Duodenal mucosa (tissue), 2 donors: Measurements from ENCODE around the gene TSHZ2.

Experiments used
- H3K27ac ChIP-seq: one replicate; pipeline ENCODE4 v1.7.0; 2013; ENCODE audit warnings: low read depth, low read length
- H3K27me3 ChIP-seq, 2 donors: one replicate each; pipeline ENCODE4 v1.7.0; 2013; ENCODE audit warnings: low read length in 2 of 2, control low read depth in 1 of 2; ENCODE audit not compliant: insufficient read depth in 2 of 2, control insufficient read depth in 1 of 2
- H3K36me3 ChIP-seq, 2 donors: one replicate each; pipeline ENCODE4 v1.7.0; 2013; ENCODE audit warnings: low read length in 2 of 2, control low read depth in 1 of 2; ENCODE audit not compliant: insufficient read depth in 2 of 2, control insufficient read depth in 1 of 2
- H3K4me1 ChIP-seq, 2 donors: one replicate each; pipeline ENCODE4 v1.7.0; 2013; ENCODE audit warnings: low read length in 2 of 2, control low read depth in 1 of 2; ENCODE audit not compliant: insufficient read depth in 2 of 2, control insufficient read depth in 1 of 2
- H3K4me3 ChIP-seq, 2 donors: one replicate each; pipeline ENCODE4 v1.7.0; 2013; ENCODE audit warnings: low read length in 2 of 2, low read depth in 1 of 2
- H3K9ac ChIP-seq, 2 donors: one replicate each; pipeline ENCODE4 v1.7.0; 2013; ENCODE audit warnings: low read length in 2 of 2, low read depth in 1 of 2
- H3K9me3 ChIP-seq, 2 donors: one replicate each; pipeline ENCODE4 v1.7.0; 2013; ENCODE audit warnings: low read length in 2 of 2, control low read depth in 1 of 2; ENCODE audit not compliant: control insufficient read depth in 1 of 2

Gene TSHZ2

DNA sequence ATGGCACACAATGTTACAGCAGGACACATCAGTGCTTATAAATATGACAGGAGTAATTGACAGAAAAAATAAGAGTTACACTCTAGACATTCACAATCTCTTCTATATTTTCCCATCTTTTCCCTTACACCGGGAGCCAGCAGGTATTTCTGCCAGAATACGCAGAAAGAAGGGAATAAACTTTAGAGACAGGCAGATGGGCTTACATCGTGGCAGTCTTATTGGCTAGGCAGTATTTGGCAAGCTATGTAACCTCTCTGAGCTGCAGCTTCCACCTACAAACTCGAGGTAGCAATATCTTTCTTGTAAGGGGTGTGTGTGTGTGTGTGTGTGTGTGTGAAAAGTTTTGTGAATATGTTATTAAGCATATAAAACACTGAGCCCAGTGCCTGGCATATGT is 33.0 kb upstream of the TSHZ2 start:
- Histone ChIP-seq H3K4me1 (peaks cover 0 to 9% of the 10 kb centered on the region in 2 donors), H3K9me3 (no peaks in the 10 kb centered on the region), H3K36me3 (no peaks in the 10 kb centered on the region), H3K27me3 (no peaks in the 10 kb centered on the region), H3K4me3 (no peak overlapping the region), H3K27ac (no peak overlapping the region), H3K9ac (no peak overlapping the region)

DNA sequence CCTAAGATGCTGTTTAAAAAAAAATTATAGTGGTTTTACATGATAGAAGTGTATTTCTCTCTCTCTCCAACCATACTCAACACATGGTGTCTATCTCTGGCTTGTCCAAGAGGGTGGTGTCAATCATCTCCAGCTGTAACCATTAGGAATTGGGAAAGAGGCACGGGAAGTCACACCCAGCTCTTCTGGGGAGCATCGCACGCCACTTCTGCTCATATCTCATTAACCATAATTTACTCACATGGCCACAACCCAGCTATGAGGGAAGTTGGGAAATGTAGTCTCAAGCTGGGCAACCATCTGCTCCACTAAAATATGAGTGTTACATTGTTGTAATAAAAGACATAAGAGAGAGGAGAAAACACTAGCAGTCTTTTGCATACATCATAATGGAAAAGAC is 30.4 kb upstream of the TSHZ2 start:
- Histone ChIP-seq H3K4me1 (peaks cover 0 to 9% of the 10 kb centered on the region in 2 donors), H3K36me3 (no peaks in the 10 kb centered on the region), H3K27me3 (no peaks in the 10 kb centered on the region), H3K4me3 (no peak overlapping the region), H3K9ac (no peak overlapping the region), H3K9me3 (no peaks in the 10 kb centered on the region), H3K27ac (no peak overlapping the region)

DNA sequence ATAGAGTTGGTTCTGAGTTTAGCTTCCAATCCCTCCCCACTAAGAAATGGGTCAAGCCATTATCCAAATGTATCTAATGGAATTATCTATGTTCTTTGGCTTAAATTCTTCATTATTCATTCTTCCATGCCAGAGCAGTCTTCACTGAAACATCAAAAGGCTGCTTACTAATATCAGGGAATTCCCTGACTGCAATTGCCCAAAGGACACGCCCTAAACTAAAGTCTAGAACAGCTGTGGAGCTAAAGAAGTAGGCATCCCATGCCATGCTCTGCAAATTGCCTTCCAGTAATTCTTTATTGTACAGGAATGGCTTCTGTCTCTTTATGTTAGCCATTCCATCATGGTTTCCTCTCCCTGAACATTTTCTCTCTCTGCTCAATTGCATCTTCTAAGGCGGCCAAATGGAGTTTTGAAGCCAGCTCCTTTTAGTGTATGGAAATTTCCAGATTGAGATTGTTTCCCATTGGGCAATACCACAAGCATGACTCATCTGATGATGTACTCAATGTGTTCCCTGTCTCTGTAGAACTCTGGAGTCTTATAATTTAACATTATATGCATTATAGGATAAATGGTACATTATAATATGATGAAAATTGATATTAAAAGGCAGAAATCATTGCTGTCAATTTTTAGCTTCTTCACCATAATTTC is 28.8 kb upstream of the TSHZ2 start:
- H3K4me3 ChIP-seq, result no peak overlapping the region
- peaks cover 0 to 9% of the 10 kb centered on the region in 2 donors for H3K4me1 ChIP-seq
- no peak overlapping the region for H3K27ac ChIP-seq
- H3K36me3 ChIP-seq, result no peaks in the 10 kb centered on the region
- H3K27me3 ChIP-seq, result no peaks in the 10 kb centered on the region
- no peak overlapping the region for H3K9ac ChIP-seq
- no peaks in the 10 kb centered on the region for H3K9me3 ChIP-seq

DNA sequence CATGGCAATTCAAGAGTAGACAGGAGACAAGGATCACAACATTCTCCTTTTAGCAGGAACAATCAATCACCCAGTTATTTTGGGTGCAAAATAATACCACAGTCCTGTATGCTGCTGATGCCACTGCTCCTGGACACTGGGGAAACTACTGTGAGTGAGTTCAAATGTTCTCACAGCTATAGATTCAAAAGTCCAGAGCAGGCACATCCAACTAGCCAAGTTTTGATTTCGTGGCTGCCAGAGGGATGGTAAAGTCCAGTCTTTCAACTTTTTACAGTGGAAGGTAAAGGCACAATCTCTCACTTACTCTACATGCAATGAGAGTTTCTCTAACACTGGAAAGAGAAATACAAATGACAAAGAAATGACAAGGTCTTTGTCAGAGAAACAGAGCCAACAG is 26.9 kb upstream of the TSHZ2 start:
- Histone ChIP-seq H3K36me3 (no peaks in the 10 kb centered on the region), H3K27me3 (no peaks in the 10 kb centered on the region), H3K9ac (no peak overlapping the region), H3K4me1 (peaks cover 0 to 9% of the 10 kb centered on the region in 2 donors), H3K27ac (no peak overlapping the region), H3K9me3 (no peaks in the 10 kb centered on the region), H3K4me3 (no peak overlapping the region)

DNA sequence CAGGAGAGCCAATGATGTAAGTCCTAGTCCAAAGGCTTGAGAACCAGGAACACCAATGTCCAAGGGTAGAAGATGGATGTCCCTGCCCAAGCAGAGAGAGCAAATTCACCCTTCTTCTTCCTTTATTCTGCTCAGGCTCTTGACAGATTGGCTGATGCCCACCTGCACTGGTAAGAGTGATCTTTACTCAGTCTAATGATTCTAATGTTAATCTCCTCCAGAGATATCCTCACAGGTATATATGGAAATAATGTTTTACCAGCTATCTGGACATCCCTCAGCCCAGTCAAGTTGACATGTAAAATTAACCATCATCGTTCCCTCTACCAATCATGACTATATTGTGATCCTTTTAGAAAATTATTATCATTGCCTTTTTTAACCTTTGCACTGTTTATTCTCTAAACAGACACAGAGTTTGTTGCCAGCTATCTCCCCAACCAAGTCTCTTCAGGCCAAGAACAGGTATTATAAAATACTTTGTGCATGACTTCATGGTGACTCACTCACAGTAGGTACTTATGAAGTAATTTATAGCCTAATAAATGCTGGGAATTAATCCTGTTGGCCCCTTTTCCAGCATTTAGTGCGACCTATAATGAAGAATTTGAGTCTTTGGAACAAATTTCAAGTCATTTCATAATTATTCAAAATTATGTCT is 26.2 kb upstream of the TSHZ2 start:
- H3K36me3 ChIP-seq, result no peaks in the 10 kb centered on the region
- no peak overlapping the region for H3K27ac ChIP-seq
- H3K27me3 ChIP-seq, result no peaks in the 10 kb centered on the region
- no peaks in the 10 kb centered on the region for H3K9me3 ChIP-seq
- peaks cover 0 to 9% of the 10 kb centered on the region in 2 donors for H3K4me1 ChIP-seq
- H3K4me3 ChIP-seq, result no peak overlapping the region
- H3K9ac ChIP-seq, result no peak overlapping the region

DNA sequence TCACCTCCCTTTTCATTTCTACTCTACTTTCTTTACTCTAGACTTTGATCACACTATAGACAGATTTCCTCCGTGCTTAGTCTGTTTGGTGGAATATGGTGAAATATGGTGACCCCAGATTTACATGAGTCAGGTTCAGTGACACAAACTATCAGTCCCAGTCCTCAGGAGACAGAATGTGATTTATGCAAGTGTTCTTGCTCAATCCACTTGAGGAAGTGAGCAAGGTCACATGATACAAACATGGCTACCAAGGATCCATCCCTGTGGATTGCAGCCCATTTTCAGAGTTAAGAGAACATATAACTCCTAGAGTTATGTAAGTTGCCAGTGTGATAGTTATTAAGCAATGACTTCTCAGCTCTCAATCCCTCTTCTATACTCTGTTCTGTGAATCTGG is 23.7 kb upstream of the TSHZ2 start:
- Histone ChIP-seq H3K4me3 (no peak overlapping the region), H3K36me3 (no peaks in the 10 kb centered on the region), H3K9me3 (no peaks in the 10 kb centered on the region), H3K4me1 (peaks cover 0 to 1% of the 10 kb centered on the region in 2 donors), H3K27ac (no peak overlapping the region), H3K9ac (no peak overlapping the region), H3K27me3 (no peaks in the 10 kb centered on the region)

DNA sequence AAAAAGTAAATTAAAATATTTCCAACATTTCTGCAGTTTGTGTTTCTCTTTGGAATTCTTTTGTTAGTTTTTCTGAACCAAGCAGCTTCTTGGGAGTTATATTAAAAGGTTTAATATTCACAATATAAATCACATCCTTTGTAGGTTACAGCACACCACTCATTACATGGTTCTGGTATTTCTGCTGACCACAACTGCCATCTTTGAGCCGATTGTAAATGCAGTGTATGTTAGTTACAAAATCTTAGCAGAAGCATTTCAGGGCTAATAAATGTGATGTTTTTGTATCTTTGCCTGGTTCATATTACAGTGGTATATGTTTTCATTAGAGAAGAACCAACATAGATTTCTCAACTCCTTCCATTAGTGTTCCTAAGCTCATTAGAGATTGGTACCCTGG is 19.1 kb upstream of the TSHZ2 start:
- Histone ChIP-seq H3K27ac (no peak overlapping the region), H3K4me1 (no peaks in the 10 kb centered on the region), H3K4me3 (no peak overlapping the region), H3K36me3 (no peaks in the 10 kb centered on the region), H3K9me3 (no peaks in the 10 kb centered on the region), H3K27me3 (no peaks in the 10 kb centered on the region), H3K9ac (no peak overlapping the region)

DNA sequence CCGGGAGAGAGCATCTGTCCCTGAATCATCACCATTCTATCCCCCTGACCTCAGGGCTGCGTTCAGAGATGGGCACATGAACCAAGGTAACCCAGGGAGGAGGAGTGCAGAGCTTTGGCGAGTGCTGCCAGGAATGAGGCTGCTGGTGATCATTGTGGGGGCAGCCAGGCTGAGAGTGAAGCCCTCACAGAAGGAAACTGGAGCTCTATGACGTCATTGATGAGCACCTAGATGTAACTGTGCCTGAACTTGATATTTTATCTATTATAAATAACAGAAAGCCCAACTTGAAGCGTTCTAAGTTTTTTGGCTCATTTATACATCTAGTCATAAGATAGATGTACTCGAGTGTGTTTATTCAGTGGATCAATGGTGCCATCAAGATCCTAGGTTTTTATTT is 17.3 kb upstream of the TSHZ2 start:
- Histone ChIP-seq H3K27me3 (no peaks in the 10 kb centered on the region), H3K9ac (no peak overlapping the region), H3K9me3 (no peaks in the 10 kb centered on the region), H3K4me1 (no peaks in the 10 kb centered on the region), H3K4me3 (no peak overlapping the region), H3K27ac (no peak overlapping the region), H3K36me3 (no peaks in the 10 kb centered on the region)

DNA sequence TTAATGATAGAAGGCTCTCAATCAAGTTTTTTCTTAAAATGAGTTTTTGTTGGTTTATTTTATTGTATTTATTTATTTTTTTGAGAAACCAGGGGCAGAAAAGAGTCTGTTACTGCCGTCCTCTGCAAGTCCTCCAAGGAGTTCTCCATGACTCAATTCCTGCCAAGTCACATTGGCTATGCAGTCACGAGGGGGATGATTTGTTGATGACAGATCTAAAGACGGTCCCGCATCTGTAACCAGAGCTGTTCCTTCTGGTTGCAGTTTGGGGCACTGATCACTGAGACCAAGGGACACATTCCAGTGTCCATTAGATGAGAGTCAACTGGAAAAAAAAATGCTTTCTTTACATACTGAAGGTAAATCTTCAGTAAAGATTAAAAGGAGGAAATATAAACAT is 13.9 kb upstream of the TSHZ2 start:
- no peaks in the 10 kb centered on the region for H3K9me3 ChIP-seq

DNA sequence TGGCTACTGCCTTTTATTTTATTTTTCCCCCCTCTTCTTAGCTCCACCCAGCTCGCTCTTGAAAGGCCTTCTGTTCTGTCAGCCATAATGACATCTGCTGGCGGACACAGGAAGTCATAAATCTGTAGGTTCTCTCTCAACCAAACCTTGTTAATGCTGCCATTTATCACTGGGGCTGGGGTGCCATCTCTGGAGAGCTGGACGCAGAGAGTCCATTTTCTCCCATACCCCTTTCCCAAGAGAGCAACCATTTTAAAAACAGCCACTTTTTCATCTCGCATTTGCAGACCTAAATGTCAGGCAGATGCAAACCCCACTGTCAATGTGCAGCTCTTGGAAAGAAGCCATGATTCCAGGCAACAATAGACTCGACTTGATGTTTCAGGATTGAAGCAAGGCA is 13.0 kb upstream of the TSHZ2 start:
- H3K9me3 ChIP-seq, result no peaks in the 10 kb centered on the region
- H3K27me3 ChIP-seq, result no peaks in the 10 kb centered on the region
- H3K36me3 ChIP-seq, result no peaks in the 10 kb centered on the region
- no peak overlapping the region for H3K9ac ChIP-seq
- no peak overlapping the region for H3K27ac ChIP-seq
- H3K4me1 ChIP-seq, result no peaks in the 10 kb centered on the region
- H3K4me3 ChIP-seq, result no peak overlapping the region

More for the DNA sequence above, 13.9 kb upstream of the TSHZ2 start:
- H3K27me3 ChIP-seq, result no peaks in the 10 kb centered on the region
- no peaks in the 10 kb centered on the region for H3K4me1 ChIP-seq
- H3K9ac ChIP-seq, result no peak overlapping the region
- no peak overlapping the region for H3K27ac ChIP-seq
- H3K36me3 ChIP-seq, result no peaks in the 10 kb centered on the region
- no peak overlapping the region for H3K4me3 ChIP-seq
